Heart left ventricle (tissue), 13 donors: ENCODE measurements around the gene RNF215.

Source experiments
- POLR2A ChIP-seq, 2 donors: fragments of 450-650 bp; IDR thresholded peaks; one replicate each; pipeline ENCODE4 v1.6.1; 2017; ENCODE audit warnings: antibody characterized with exemption in 2 of 2, mild to moderate bottlenecking in 2 of 2, moderate library complexity in 2 of 2
- TF ChIP-seq, protein P1 (sequence below), 12 donors: fragments of 200-600 bp; sonication (generic) in 4 of 12; IDR thresholded peaks; one replicate each; pipeline versions ENCODE4 v1.5.0 to v1.8.0; 2018 to 2022; ENCODE audit warnings: antibody characterized with exemption in 12 of 12, mild to moderate bottlenecking in 5 of 12
- donor health status: ischemic (EF 13 %, LVEDD 7.1; RV severe dilation, severe dysfunction).
- donor health status: DM: no; HTN: yes; CAD: no.
- donor health status: DM: no; HTN: no; CAD: no.
- donor health status: ischemic (EF 25% LVEDD 6.9; RV normal size, moderate dysfunction).
- donor health status: ischemic (EF 25% LVEDD 5.7; RV mildly dilated, moderate dysfunction).
- donor health status: ischemic (EF 35%, LVEDD 5.7; RV mildly dilated, moderate dysfunction).
- donor health status: nonischemic (EF 11% LVEDD 7.7; RV severe dilation, severe dysfunction).
- donor health status: DM: yes; HTN: yes; CAD: no.
- donor health status: PGD.
- donor health status: ischemic (EF 29% LVEDD 5.4; RV normal size, mild dysfunction).
- donor health status: nonischemic (EF 23%, LVEDD 6.1; RV moderate dilation, normal function).

DNA sequence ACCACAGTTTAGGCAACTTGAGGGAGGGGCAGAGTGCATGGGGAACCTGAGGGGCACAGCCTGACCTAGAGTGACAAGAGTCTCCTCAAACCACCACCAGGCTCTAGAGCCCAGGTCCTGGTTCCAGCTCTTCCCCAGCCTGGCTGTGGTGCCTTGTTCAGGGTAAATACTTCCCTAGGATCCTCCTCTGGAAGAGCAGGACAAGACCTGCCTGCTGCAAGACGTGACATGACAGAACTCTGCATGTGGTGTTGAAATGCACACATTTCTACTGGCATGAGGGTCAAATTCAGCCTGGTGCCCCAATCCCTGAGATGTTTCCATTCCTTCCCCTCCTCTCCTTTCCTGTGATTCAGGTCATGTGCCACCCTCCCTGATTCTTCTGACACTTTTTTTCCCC is 12.9 kb upstream of the RNF215 start:
- TF ChIP-seq, protein P1, sequence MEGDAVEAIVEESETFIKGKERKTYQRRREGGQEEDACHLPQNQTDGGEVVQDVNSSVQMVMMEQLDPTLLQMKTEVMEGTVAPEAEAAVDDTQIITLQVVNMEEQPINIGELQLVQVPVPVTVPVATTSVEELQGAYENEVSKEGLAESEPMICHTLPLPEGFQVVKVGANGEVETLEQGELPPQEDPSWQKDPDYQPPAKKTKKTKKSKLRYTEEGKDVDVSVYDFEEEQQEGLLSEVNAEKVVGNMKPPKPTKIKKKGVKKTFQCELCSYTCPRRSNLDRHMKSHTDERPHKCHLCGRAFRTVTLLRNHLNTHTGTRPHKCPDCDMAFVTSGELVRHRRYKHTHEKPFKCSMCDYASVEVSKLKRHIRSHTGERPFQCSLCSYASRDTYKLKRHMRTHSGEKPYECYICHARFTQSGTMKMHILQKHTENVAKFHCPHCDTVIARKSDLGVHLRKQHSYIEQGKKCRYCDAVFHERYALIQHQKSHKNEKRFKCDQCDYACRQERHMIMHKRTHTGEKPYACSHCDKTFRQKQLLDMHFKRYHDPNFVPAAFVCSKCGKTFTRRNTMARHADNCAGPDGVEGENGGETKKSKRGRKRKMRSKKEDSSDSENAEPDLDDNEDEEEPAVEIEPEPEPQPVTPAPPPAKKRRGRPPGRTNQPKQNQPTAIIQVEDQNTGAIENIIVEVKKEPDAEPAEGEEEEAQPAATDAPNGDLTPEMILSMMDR (IDR thresholded peaks at IDR 0.05), result no peak
- no peak for TF ChIP-seq POLR2A (IDR thresholded peaks at IDR 0.05)
